ENCODE data around the gene RGS19. TPM values are rescaled to one million over a fixed set of nuclear protein-coding genes. Genes with fewer than 3 reads are reported as not detected.

RGS19 gene
- polyA plus RNA-seq, 1 donor (not counting 4 experiments of a cell fraction or from before 2014, with no cell fraction given): 11.8 TPM

DNA sequence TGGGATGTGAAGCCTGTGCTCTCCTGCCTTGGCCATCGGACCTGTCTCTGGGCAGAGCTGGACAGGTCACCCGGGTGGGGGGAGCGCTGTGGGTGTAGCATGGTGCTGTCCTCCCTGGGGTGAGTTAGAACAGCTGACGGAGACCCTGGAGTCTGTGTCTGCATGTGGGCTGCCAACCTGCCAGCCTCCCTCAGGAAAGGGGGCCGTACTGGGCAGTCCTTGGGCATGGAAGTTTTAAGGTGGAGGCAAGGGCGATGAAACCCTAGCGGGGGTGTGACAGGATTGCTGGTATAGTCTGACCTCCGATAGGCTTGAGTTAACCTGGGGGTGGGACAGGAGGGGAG is 32.3 kb downstream of the RGS19 start:
- no peaks in the 10 kb centered on the region for H3K9me3 ChIP-seq (ENCODE audit: control insufficient read depth, low read depth, low read length)
- no peaks in the 10 kb centered on the region for H3K9me1 ChIP-seq (ENCODE audit: control insufficient read depth, extremely low read depth, insufficient read depth, low read length)
- H3K27me3 ChIP-seq (ENCODE audit: control insufficient read depth, extremely low read depth, insufficient read depth, low read length): peaks cover 49% of the 10 kb centered on the region
- no peak overlapping the region for H3K9ac ChIP-seq (ENCODE audit: control insufficient read depth, extremely low read depth, insufficient read depth, low read length)
- no peaks in the 10 kb centered on the region for H3K36me3 ChIP-seq (ENCODE audit: control insufficient read depth in 2 of 2, extremely low read depth in 1 of 2, insufficient read depth in 2 of 2, low read length in 2 of 2)
- no peak for DNase-seq (ENCODE audit: low read depth, low spot score)
- H3K4me3 ChIP-seq (ENCODE audit: control insufficient read depth in 2 of 3, extremely low read depth in 1 of 3, insufficient read depth in 2 of 3, low read depth in 1 of 3, low read length in 3 of 3): no peak overlapping the region
- no peak overlapping the region for H2AFZ ChIP-seq (ENCODE audit: control insufficient read depth, low read length)
- peaks cover 13% of the 10 kb centered on the region for H3K4me1 ChIP-seq (ENCODE audit: control insufficient read depth, extremely low read depth, insufficient read depth, low read length)
- no peaks in the 10 kb centered on the region for H3K79me2 ChIP-seq (ENCODE audit: control insufficient read depth, insufficient read depth, low read length)
- no peak for FAIRE-seq
- dilution Hi-C loops (cut with MboI; ENCODE audit: extremely low pct_ligation_motif_present, low sequenced_read_pairs): no loop called here
- H4K20me1 ChIP-seq (ENCODE audit: control insufficient read depth, extremely low read depth, insufficient read depth, low read length): no peaks in the 10 kb centered on the region
- H3K27ac ChIP-seq (ENCODE audit: control insufficient read depth, insufficient read depth, low read length): no peak overlapping the region
- H3K4me2 ChIP-seq (ENCODE audit: control insufficient read depth, extremely low read depth, insufficient read depth, low read depth, low read length): no peak overlapping the region
- TF ChIP-seq, protein P1, sequence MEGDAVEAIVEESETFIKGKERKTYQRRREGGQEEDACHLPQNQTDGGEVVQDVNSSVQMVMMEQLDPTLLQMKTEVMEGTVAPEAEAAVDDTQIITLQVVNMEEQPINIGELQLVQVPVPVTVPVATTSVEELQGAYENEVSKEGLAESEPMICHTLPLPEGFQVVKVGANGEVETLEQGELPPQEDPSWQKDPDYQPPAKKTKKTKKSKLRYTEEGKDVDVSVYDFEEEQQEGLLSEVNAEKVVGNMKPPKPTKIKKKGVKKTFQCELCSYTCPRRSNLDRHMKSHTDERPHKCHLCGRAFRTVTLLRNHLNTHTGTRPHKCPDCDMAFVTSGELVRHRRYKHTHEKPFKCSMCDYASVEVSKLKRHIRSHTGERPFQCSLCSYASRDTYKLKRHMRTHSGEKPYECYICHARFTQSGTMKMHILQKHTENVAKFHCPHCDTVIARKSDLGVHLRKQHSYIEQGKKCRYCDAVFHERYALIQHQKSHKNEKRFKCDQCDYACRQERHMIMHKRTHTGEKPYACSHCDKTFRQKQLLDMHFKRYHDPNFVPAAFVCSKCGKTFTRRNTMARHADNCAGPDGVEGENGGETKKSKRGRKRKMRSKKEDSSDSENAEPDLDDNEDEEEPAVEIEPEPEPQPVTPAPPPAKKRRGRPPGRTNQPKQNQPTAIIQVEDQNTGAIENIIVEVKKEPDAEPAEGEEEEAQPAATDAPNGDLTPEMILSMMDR (optimal IDR thresholded peaks at IDR 0.05 in 1 of 3, IDR thresholded peaks at IDR 0.05 in 1 of 3, conservative IDR thresholded peaks at IDR 0.05 in 1 of 3; ENCODE audit: extremely low read depth in 1 of 3, insufficient read depth in 2 of 3, low read length in 3 of 3): no peak
- no peak for TF ChIP-seq EZH2 (IDR thresholded peaks at IDR 0.05; ENCODE audit: low read length)

DNA sequence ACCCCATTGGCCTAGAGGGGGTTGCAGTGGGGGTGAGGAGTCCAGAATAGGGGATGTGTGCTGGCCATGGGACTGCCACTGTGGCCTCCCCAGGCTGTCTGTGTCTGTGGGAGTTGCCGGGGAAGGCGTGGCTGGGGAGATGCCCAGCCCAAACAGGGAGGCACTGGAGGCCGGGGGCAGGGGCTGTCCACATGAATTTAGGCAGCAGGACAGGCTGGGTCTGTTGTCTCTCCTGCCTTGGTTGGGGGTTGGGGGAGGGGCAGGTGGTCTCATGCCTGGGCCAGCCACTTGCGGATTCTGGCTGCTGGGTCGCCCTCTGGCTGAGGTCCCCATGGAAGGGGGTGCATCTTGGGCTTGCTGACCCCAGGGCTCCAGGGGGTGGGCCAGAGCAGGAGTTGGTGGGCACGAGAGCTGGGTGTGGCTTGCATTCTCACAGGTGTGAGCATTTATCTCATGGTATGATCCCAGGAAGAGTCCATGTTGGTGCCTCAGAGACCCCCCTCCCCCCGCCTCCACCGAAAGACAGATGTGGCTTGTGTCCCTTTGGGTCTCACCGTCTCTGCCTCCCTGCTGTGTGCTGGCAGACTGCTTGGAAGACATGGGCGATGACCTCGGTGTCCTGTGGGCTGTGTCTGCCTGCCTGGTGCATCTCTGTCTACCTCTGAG is 33.8 kb downstream of the RGS19 start:
- H4K20me1 ChIP-seq (ENCODE audit: control insufficient read depth, extremely low read depth, insufficient read depth, low read length): no peaks in the 10 kb centered on the region
- H3K36me3 ChIP-seq (ENCODE audit: control insufficient read depth in 2 of 2, extremely low read depth in 1 of 2, insufficient read depth in 2 of 2, low read length in 2 of 2): no peaks in the 10 kb centered on the region
- TF ChIP-seq, protein P1 (optimal IDR thresholded peaks at IDR 0.05 in 1 of 3, IDR thresholded peaks at IDR 0.05 in 1 of 3, conservative IDR thresholded peaks at IDR 0.05 in 1 of 3; ENCODE audit: extremely low read depth in 1 of 3, insufficient read depth in 2 of 3, low read length in 3 of 3): no peak
- no peak for TF ChIP-seq EZH2 (IDR thresholded peaks at IDR 0.05; ENCODE audit: low read length)
- H3K9me3 ChIP-seq (ENCODE audit: control insufficient read depth, low read depth, low read length): no peaks in the 10 kb centered on the region
- FAIRE-seq (no peak), DNase-seq (ENCODE audit: low read depth, low spot score) (no peak)
- dilution Hi-C loops (cut with MboI; ENCODE audit: extremely low pct_ligation_motif_present, low sequenced_read_pairs): no loop called here
- H3K27ac ChIP-seq (ENCODE audit: control insufficient read depth, insufficient read depth, low read length): no peak overlapping the region
- H3K4me1 ChIP-seq (ENCODE audit: control insufficient read depth, extremely low read depth, insufficient read depth, low read length): peaks cover 13% of the 10 kb centered on the region
- peak overlapping the region; percentile 48 for H3K4me2 ChIP-seq (ENCODE audit: control insufficient read depth, extremely low read depth, insufficient read depth, low read depth, low read length)
- no peaks in the 10 kb centered on the region for H3K79me2 ChIP-seq (ENCODE audit: control insufficient read depth, insufficient read depth, low read length)
- no peak overlapping the region for H3K4me3 ChIP-seq (ENCODE audit: control insufficient read depth in 2 of 3, extremely low read depth in 1 of 3, insufficient read depth in 2 of 3, low read depth in 1 of 3, low read length in 3 of 3)
- peaks cover 58% of the 10 kb centered on the region for H3K27me3 ChIP-seq (ENCODE audit: control insufficient read depth, extremely low read depth, insufficient read depth, low read length)
- H3K9ac ChIP-seq (ENCODE audit: control insufficient read depth, extremely low read depth, insufficient read depth, low read length): no peak overlapping the region
- no peak overlapping the region for H2AFZ ChIP-seq (ENCODE audit: control insufficient read depth, low read length)
- no peaks in the 10 kb centered on the region for H3K9me1 ChIP-seq (ENCODE audit: control insufficient read depth, extremely low read depth, insufficient read depth, low read length)
